ENCODE data around the gene ABLIM2.

ABLIM2 gene

GRCh38 chr4:8122746-8123145, 35.9 kb downstream of the ABLIM2 start:
- H3K9me3 ChIP-seq (ENCODE audit: control insufficient read depth, low read length), result peaks cover 5% of the 10 kb centered on the region
- H3K4me1 ChIP-seq (ENCODE audit: control insufficient read depth, insufficient read depth, low read length), result no peaks in the 10 kb centered on the region

GRCh38 chr4:8121292-8122015, 37.2 kb downstream of the ABLIM2 start:
- Histone ChIP-seq H3K4me3 (ENCODE audit: low read length) (no peak overlapping the region), H3K4me1 (ENCODE audit: control insufficient read depth, insufficient read depth, low read length) (peaks cover 4% of the 10 kb centered on the region)
- DNase-seq (ENCODE audit: low read depth), result no peak

More at GRCh38 chr4:8122746-8123145, 35.9 kb downstream of the ABLIM2 start:
- Histone ChIP-seq H3K27me3 (replicated peaks; ENCODE audit: control insufficient read depth, insufficient read depth, low read length) (peaks cover 80% of the 10 kb centered on the region), H3K36me3 (ENCODE audit: control insufficient read depth, insufficient read depth, low read length, severe bottlenecking) (no peaks in the 10 kb centered on the region), H3K4me3 (ENCODE audit: low read length) (no peak overlapping the region), H3K9ac (ENCODE audit: low read length) (no peak overlapping the region)
- no peak for DNase-seq (ENCODE audit: low read depth)

GRCh38 chr4:8120501-8120900, 38.1 kb downstream of the ABLIM2 start:
- Histone ChIP-seq H3K27me3 (replicated peaks; ENCODE audit: control insufficient read depth, insufficient read depth, low read length) (peaks cover 68% of the 10 kb centered on the region), H3K4me3 (ENCODE audit: low read length) (no peak overlapping the region), H3K9me3 (ENCODE audit: control insufficient read depth, low read length) (peaks cover 5% of the 10 kb centered on the region), H3K9ac (ENCODE audit: low read length) (no peak overlapping the region), H3K36me3 (ENCODE audit: control insufficient read depth, insufficient read depth, low read length, severe bottlenecking) (no peaks in the 10 kb centered on the region), H3K4me1 (ENCODE audit: control insufficient read depth, insufficient read depth, low read length) (peaks cover 4% of the 10 kb centered on the region)
- DNase-seq (ENCODE audit: low read depth), result no peak

More at GRCh38 chr4:8121292-8122015, 37.2 kb downstream of the ABLIM2 start:
- Histone ChIP-seq H3K9me3 (ENCODE audit: control insufficient read depth, low read length) (peaks cover 5% of the 10 kb centered on the region), H3K27me3 (replicated peaks; ENCODE audit: control insufficient read depth, insufficient read depth, low read length) (peaks cover 73% of the 10 kb centered on the region), H3K9ac (ENCODE audit: low read length) (no peak overlapping the region), H3K36me3 (ENCODE audit: control insufficient read depth, insufficient read depth, low read length, severe bottlenecking) (no peaks in the 10 kb centered on the region)

- Histone ChIP-seq H3K27me3 (replicated peaks; ENCODE audit: control insufficient read depth, insufficient read depth, low read length) (peaks cover 70% of the 10 kb centered on the region), H3K9me3 (ENCODE audit: control insufficient read depth, low read length) (peaks cover 5% of the 10 kb centered on the region), H3K4me1 (ENCODE audit: control insufficient read depth, insufficient read depth, low read length) (peaks cover 4% of the 10 kb centered on the region), H3K9ac (ENCODE audit: low read length) (no peak overlapping the region), H3K4me3 (ENCODE audit: low read length) (no peak overlapping the region), H3K36me3 (ENCODE audit: control insufficient read depth, insufficient read depth, low read length, severe bottlenecking) (no peaks in the 10 kb centered on the region)
- no peak for DNase-seq (ENCODE audit: low read depth)
Measured at GRCh38 chr4:8119877-8120276, 38.7 kb downstream of the ABLIM2 start.

- Histone ChIP-seq H3K4me3 (ENCODE audit: low read length) (no peak overlapping the region), H3K36me3 (ENCODE audit: control insufficient read depth, insufficient read depth, low read length, severe bottlenecking) (no peaks in the 10 kb centered on the region), H3K9ac (ENCODE audit: low read length) (no peak overlapping the region), H3K4me1 (ENCODE audit: control insufficient read depth, insufficient read depth, low read length) (peaks cover 5% of the 10 kb centered on the region), H3K9me3 (ENCODE audit: control insufficient read depth, low read length) (peaks cover 5% of the 10 kb centered on the region), H3K27me3 (replicated peaks; ENCODE audit: control insufficient read depth, insufficient read depth, low read length) (peaks cover 64% of the 10 kb centered on the region)
- no peak for DNase-seq (ENCODE audit: low read depth)
Measured at GRCh38 chr4:8118531-8118930, 40.1 kb downstream of the ABLIM2 start.

GRCh38 chr4:8118035-8118434, 40.6 kb downstream of the ABLIM2 start:
- Histone ChIP-seq H3K4me3 (ENCODE audit: low read length) (no peak overlapping the region), H3K4me1 (ENCODE audit: control insufficient read depth, insufficient read depth, low read length) (peaks cover 10% of the 10 kb centered on the region), H3K9me3 (ENCODE audit: control insufficient read depth, low read length) (peaks cover 5% of the 10 kb centered on the region), H3K9ac (ENCODE audit: low read length) (no peak overlapping the region), H3K27me3 (replicated peaks; ENCODE audit: control insufficient read depth, insufficient read depth, low read length) (peaks cover 60% of the 10 kb centered on the region), H3K36me3 (ENCODE audit: control insufficient read depth, insufficient read depth, low read length, severe bottlenecking) (no peaks in the 10 kb centered on the region)
- no peak for DNase-seq (ENCODE audit: low read depth)

GRCh38 chr4:8117278-8117682, 41.3 kb downstream of the ABLIM2 start:
- Histone ChIP-seq H3K4me1 (ENCODE audit: control insufficient read depth, insufficient read depth, low read length) (peaks cover 11% of the 10 kb centered on the region), H3K9ac (ENCODE audit: low read length) (no peak overlapping the region), H3K36me3 (ENCODE audit: control insufficient read depth, insufficient read depth, low read length, severe bottlenecking) (no peaks in the 10 kb centered on the region), H3K4me3 (ENCODE audit: low read length) (no peak overlapping the region), H3K9me3 (ENCODE audit: control insufficient read depth, low read length) (peaks cover 2% of the 10 kb centered on the region), H3K27me3 (replicated peaks; ENCODE audit: control insufficient read depth, insufficient read depth, low read length) (peaks cover 65% of the 10 kb centered on the region)
- no peak for DNase-seq (ENCODE audit: low read depth)

- H3K36me3 ChIP-seq (ENCODE audit: control insufficient read depth, insufficient read depth, low read length, severe bottlenecking), result no peaks in the 10 kb centered on the region
- H3K4me1 ChIP-seq (ENCODE audit: control insufficient read depth, insufficient read depth, low read length), result peaks cover 11% of the 10 kb centered on the region
- no peaks in the 10 kb centered on the region for H3K9me3 ChIP-seq (ENCODE audit: control insufficient read depth, low read length)
- no peak overlapping the region for H3K9ac ChIP-seq (ENCODE audit: low read length)
- H3K4me3 ChIP-seq (ENCODE audit: low read length), result no peak overlapping the region
- H3K27me3 ChIP-seq (replicated peaks; ENCODE audit: control insufficient read depth, insufficient read depth, low read length), result peaks cover 59% of the 10 kb centered on the region
- DNase-seq (ENCODE audit: low read depth), result no peak
Measured at GRCh38 chr4:8115916-8116315, 42.7 kb downstream of the ABLIM2 start.

GRCh38 chr4:8115203-8115520, 43.5 kb downstream of the ABLIM2 start:
- H3K36me3 ChIP-seq (ENCODE audit: control insufficient read depth, insufficient read depth, low read length, severe bottlenecking), result no peaks in the 10 kb centered on the region
- no peak overlapping the region for H3K9ac ChIP-seq (ENCODE audit: low read length)
- H3K4me3 ChIP-seq (ENCODE audit: low read length), result no peak overlapping the region
- peaks cover 11% of the 10 kb centered on the region for H3K4me1 ChIP-seq (ENCODE audit: control insufficient read depth, insufficient read depth, low read length)
- no peak for DNase-seq (ENCODE audit: low read depth)
- H3K9me3 ChIP-seq (ENCODE audit: control insufficient read depth, low read length), result no peaks in the 10 kb centered on the region
- H3K27me3 ChIP-seq (replicated peaks; ENCODE audit: control insufficient read depth, insufficient read depth, low read length), result peaks cover 57% of the 10 kb centered on the region

- Histone ChIP-seq H3K9ac (ENCODE audit: low read length) (no peak overlapping the region), H3K36me3 (ENCODE audit: control insufficient read depth, insufficient read depth, low read length, severe bottlenecking) (no peaks in the 10 kb centered on the region), H3K27me3 (replicated peaks; ENCODE audit: control insufficient read depth, insufficient read depth, low read length) (peaks cover 57% of the 10 kb centered on the region), H3K9me3 (ENCODE audit: control insufficient read depth, low read length) (no peaks in the 10 kb centered on the region), H3K4me3 (ENCODE audit: low read length) (no peak overlapping the region), H3K4me1 (ENCODE audit: control insufficient read depth, insufficient read depth, low read length) (peaks cover 11% of the 10 kb centered on the region)
- no peak for DNase-seq (ENCODE audit: low read depth)
Measured at GRCh38 chr4:8114456-8115202, 44.0 kb downstream of the ABLIM2 start.

GRCh38 chr4:8113611-8114377, 44.8 kb downstream of the ABLIM2 start:
- Histone ChIP-seq H3K4me3 (ENCODE audit: low read length) (no peak overlapping the region), H3K36me3 (ENCODE audit: control insufficient read depth, insufficient read depth, low read length, severe bottlenecking) (no peaks in the 10 kb centered on the region)
- DNase-seq (ENCODE audit: low read depth), result no peak

More at GRCh38 chr4:8113611-8114377, 44.8 kb downstream of the ABLIM2 start:
- H3K27me3 ChIP-seq (replicated peaks; ENCODE audit: control insufficient read depth, insufficient read depth, low read length), result peaks cover 57% of the 10 kb centered on the region
- no peak overlapping the region for H3K9ac ChIP-seq (ENCODE audit: low read length)
- peaks cover 11% of the 10 kb centered on the region for H3K4me1 ChIP-seq (ENCODE audit: control insufficient read depth, insufficient read depth, low read length)
- no peaks in the 10 kb centered on the region for H3K9me3 ChIP-seq (ENCODE audit: control insufficient read depth, low read length)

Measured in adipocyte (in vitro differentiated cells).